Naive thymus-derived CD8-positive, alpha-beta T cell (primary cell): ENCODE results near the gene DDIT3. TPM values are rescaled to one million over a fixed set of nuclear protein-coding genes. Genes with fewer than 3 reads are reported as not detected.

Source experiments
- ATAC-seq, 2 donors: fragments of 150-1000 bp; cut with Tn5 transposase in 1 of 2; sonication (Bioruptor Pico), chemical (Tn5 transposase) in 1 of 2; 1 replicate in 1 of 2; 2 replicates in 1 of 2; pipeline ENCODE4 v1.10.0; 2021; ENCODE audit warnings: mild to moderate bottlenecking in 2 of 2, moderate library complexity in 2 of 2
- POLR2A ChIA-PET: fragments of 350-600 bp; sonication (Branson Sonifier 250); formaldehyde crosslinking; loops from one replicate; lab custom pipeline; 2021; ENCODE audit warnings: antibody characterized with exemption; lab: Charles Lee
- DNase-seq, 10 donors: peaks; one replicate each; pipeline versions ENCODE4 v3.0.0 to v3.0.0-alpha.2; 2020 to 2022
- H3K27ac Mint-ChIP-seq, 10 donors: one replicate each; pipeline ENCODE4 v1.8.0; 2020 to 2022; ENCODE audit warnings: mild to moderate bottlenecking in 10 of 10, mixed read lengths in 10 of 10, moderate library complexity in 4 of 10, inconsistent platforms in 1 of 10
- H3K27me3 Mint-ChIP-seq, 5 donors: one replicate each; pipeline ENCODE4 v1.8.0; 2021 to 2022; ENCODE audit warnings: mixed read lengths in 5 of 5
- H3K36me3 Mint-ChIP-seq, 3 donors: one replicate each; pipeline ENCODE4 v1.8.0; 2020 to 2022; ENCODE audit warnings: mixed read lengths in 3 of 3, mild to moderate bottlenecking in 2 of 3, inconsistent platforms in 1 of 3
- H3K4me1 Mint-ChIP-seq, 4 donors: one replicate each; pipeline ENCODE4 v1.8.0; 2021 to 2022; ENCODE audit warnings: mixed read lengths in 4 of 4
- H3K4me3 Mint-ChIP-seq, 10 donors: one replicate each; pipeline ENCODE4 v1.8.0; 2020 to 2022; ENCODE audit warnings: mild to moderate bottlenecking in 10 of 10, mixed read lengths in 10 of 10, moderate library complexity in 6 of 10, inconsistent platforms in 1 of 10
- H3K9me3 Mint-ChIP-seq, 9 donors: one replicate each; pipeline ENCODE4 v1.8.0; 2020 to 2022; ENCODE audit warnings: mixed read lengths in 9 of 9, mild to moderate bottlenecking in 3 of 9, inconsistent platforms in 1 of 9, moderate library complexity in 1 of 9
- polyA plus RNA-seq, 3 donors: library from polyadenylated mRNA; unstranded; fragments of 300-500 nt; fragmentation: Illumina TruSeq; gene quantifications; one replicate each; pipeline ENCODE4 v1.2.3, GENCODE V29; 2021
- total RNA-seq, 8 experiments: library from RNA in 2 of 8; stranded (reverse) in 2 of 8; gene quantifications; one replicate each; pipeline ENCODE4 v1.2.3 and lab custom pipeline; 2021 to 2026

The DDIT3 gene
- total and polyA plus RNA-seq, 5 experiments from 2014 or later, result 13.1 to 89.5 (median 18.7) TPM

DNA sequence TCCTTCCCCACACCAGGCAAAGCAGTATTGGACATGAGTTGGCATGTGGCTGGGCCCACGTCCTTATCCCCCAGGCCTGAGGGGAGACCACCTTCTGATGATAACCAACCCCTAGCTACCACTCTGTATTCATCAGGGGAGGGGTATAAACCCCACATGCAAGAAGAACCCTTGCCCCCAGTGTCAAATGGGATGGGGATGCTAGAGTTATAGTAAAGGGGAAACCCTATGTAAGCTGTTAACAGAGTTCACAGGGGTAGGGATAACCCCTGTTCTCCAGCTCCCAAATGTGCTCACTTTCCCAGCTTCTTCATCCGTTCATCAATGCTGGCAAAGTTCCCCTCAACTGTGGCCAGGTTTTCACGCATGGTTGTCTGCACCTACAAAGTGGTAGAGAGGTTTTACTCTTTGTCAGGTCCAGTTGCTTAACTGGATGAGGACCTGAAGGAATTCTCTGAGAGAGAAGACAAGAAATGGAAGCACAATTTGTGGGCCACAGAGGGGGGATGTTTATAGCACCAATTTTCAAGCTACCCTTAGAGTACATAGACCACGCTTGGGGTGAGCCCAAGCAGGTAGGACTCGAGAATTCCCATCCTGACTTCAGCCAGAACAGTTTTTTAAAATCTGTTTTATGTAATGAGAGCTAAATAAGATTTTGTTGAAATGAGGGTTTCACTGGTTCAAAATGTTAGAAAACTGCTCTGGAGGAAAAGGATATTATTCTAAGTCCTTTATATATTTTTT is 10.3 kb upstream of the DDIT3 start:
- Mint-ChIP-seq H3K4me1 (peaks cover 3 to 21% (median 8%) of the 10 kb centered on the region in 4 donors), H3K4me3 (no peak overlapping the region), H3K27me3 (no peaks in the 10 kb centered on the region), H3K9me3 (no peaks in the 10 kb centered on the region), H3K36me3 (peaks cover 0 to 80% (median 4%) of the 10 kb centered on the region in 3 donors), H3K27ac (peak overlapping the region in 4 of 10 donors; percentile 36 to 75 (median 59))
- ATAC-seq (no peak), DNase-seq (no peak)
- POLR2A ChIA-PET, result interaction anchor here (0.6 to 1.2 kb wide), 4 partner anchors 10 to 1486 kb away, joined by 3 to 5 read pairs (median 4); no protein-coding TSS in a partner anchor

DNA sequence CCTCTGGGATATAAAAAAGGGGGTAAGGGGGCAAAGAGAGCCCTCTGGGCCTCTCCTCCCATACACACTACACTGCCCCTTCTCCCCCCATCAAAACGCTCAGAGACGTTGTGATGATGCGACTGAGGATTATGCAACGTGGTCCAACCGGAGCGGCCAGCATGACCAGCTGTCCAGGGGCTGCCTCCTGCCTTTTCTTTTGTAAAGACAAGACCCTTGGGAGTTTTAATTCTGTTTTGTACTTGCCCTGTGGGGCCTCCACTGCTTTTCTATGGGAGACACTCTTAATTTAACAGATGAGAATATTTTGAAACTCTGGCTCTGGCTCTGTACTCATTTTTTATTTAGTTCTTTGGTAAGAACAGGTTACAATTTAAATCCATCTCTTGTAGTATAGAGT is 9.5 kb upstream of the DDIT3 start:
- Mint-ChIP-seq H3K36me3 (peaks cover 0 to 76% (median 3%) of the 10 kb centered on the region in 3 donors), H3K4me3 (no peak overlapping the region), H3K9me3 (no peaks in the 10 kb centered on the region), H3K27ac (peak overlapping the region in 5 of 10 donors; percentile 7 to 86 (median 75)), H3K27me3 (no peaks in the 10 kb centered on the region), H3K4me1 (peaks cover 7 to 28% (median 11%) of the 10 kb centered on the region in 4 donors)
- ATAC-seq (no peak), DNase-seq (no peak)
- POLR2A ChIA-PET, result interaction anchor here (0.6 to 1.2 kb wide), 2 partner anchors 49 to 1485 kb away, joined by 4 to 5 read pairs; no protein-coding TSS in a partner anchor

DNA sequence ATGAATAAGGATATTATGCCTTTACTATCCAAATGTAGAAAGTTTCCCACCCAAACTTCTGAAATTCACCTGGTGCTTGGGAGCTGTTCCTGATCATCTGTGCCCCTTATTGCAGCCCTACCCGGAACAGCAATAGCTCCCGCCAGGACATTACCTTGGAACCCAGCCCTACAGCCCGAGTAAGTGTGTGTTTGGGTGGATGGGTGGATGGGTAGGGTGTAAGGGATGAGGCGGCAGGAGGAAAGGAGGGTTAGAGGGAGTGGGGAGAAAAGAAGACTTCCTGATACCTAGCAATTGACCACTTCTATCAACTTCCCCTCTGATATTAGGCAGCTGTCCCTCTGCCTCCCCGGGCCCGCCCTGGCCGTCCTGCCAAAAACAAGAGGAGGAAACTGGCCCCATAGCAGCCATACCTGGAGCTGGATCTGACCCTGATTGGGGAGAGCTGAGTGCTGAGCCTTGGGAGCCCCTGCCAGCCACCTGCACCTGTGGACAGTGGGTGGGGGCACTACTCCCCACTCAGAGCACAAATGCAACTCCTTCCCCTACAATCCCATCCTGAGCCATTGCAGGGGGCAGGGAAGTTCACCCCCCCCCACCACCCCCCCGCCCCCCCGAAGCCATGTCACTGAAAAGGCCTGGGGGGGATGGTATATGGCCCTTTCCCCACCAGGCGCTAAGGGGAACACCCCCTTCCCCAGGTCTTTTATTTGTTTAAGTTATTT is 8.7 kb upstream of the DDIT3 start:
- POLR2A ChIA-PET, result interaction anchor here (0.9 to 1.3 kb wide), 3 partner anchors 8 to 70 kb away, joined by 4 to 6 read pairs (median 4); partner anchors contain the start of gene DDIT3
- H3K27ac Mint-ChIP-seq, result peak overlapping the region in 6 of 10 donors; percentile 28 to 86 (median 70)
- H3K4me3 Mint-ChIP-seq, result no peak overlapping the region
- H3K9me3 Mint-ChIP-seq, result no peaks in the 10 kb centered on the region
- H3K4me1 Mint-ChIP-seq, result peaks cover 13 to 37% (median 19%) of the 10 kb centered on the region in 4 donors
- H3K36me3 Mint-ChIP-seq, result peaks cover 0 to 71% (median 0%) of the 10 kb centered on the region in 3 donors
- H3K27me3 Mint-ChIP-seq, result no peaks in the 10 kb centered on the region
- DNase-seq, result no peak
- ATAC-seq, result no peak

DNA sequence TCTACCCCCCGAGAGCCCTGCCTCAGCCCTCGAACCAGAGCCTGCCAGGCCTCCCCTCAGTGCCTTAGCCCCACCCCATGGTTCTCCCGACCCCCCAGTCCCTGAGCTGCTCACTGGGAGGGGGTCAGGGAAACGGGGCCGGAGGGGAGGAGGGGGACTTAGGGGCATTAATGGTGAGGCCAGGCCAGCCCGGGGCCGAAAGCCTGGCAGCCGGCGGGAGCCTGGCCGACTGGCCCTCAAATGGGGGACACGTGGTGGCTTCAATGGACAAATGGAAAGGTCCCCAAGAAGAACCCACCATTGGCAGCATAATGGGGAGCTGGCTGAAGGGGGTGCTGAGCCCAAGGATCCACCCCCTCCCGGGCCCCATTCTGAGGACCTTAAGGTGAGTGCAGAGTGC is 7.9 kb upstream of the DDIT3 start:
- no peak overlapping the region for H3K4me3 Mint-ChIP-seq
- H3K27ac Mint-ChIP-seq, result peak overlapping the region in 2 of 10 donors; percentile 58 to 65
- no peaks in the 10 kb centered on the region for H3K27me3 Mint-ChIP-seq
- peaks cover 17 to 45% (median 27%) of the 10 kb centered on the region in 4 donors for H3K4me1 Mint-ChIP-seq
- ATAC-seq (no peak), DNase-seq (no peak)
- peaks cover 0 to 63% (median 0%) of the 10 kb centered on the region in 3 donors for H3K36me3 Mint-ChIP-seq
- POLR2A ChIA-PET, result interaction anchor here (0.9 to 1.3 kb wide), 3 partner anchors 8 to 69 kb away, joined by 4 to 6 read pairs (median 4); partner anchors contain the start of gene DDIT3
- no peaks in the 10 kb centered on the region for H3K9me3 Mint-ChIP-seq

DNA sequence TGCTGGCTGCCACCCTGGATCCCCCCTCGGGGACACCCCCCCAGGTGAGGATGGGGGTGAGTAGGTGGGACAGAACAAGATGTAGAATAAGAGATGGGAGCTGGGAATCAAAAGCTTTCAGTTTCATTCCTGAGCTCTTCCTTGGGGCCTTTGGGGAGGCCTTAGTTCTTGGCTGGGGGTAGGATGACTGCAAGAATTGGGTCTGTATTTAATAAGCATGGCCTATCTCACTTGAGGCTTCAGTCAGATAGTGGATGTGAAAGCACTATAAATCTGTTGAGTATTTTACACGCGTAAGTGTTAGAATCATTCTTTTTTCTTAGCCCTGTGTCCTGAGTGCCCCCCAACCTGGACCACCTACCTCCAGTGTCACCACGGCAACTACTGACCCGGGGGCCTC is 6.9 kb upstream of the DDIT3 start:
- peak overlapping the region in 4 of 10 donors; percentile 11 to 52 (median 46) for H3K27ac Mint-ChIP-seq
- ATAC-seq, result no peak

DNA sequence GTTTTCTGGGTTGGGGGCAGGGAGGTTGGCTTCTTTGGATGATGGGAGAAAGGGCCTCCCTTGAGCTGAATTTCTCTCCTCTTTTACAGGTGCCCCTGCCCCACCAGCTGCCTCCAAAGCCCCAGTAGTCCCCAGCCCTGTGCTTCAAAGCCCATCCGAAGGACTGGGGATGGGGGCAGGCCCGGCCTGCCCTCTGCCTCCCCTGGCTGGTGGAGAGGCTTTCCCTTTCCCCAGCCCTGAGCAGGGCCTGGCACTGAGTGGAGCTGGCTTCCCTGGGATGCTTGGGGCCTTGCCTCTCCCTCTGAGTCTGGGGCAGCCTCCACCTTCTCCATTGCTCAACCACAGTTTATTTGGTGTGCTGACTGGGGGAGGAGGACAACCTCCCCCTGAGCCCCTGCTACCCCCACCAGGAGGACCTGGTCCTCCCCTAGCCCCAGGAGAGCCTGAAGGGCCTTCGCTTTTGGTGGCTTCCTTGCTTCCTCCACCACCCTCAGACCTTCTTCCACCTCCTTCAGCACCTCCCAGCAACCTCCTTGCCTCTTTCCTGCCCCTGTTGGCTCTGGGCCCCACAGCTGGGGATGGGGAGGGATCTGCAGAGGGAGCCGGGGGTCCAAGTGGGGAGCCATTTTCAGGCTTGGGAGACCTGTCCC is 6.3 kb upstream of the DDIT3 start:
- Mint-ChIP-seq H3K36me3 (peaks cover 0 to 47% (median 0%) of the 10 kb centered on the region in 3 donors), H3K9me3 (no peaks in the 10 kb centered on the region), H3K27ac (peak overlapping the region in 3 of 10 donors; percentile 5 to 45 (median 11)), H3K4me3 (no peak overlapping the region), H3K27me3 (peaks cover 0 to 2% (median 0%) of the 10 kb centered on the region in 5 donors), H3K4me1 (peaks cover 25 to 56% (median 35%) of the 10 kb centered on the region in 4 donors)
- no peak for ATAC-seq
- POLR2A ChIA-PET, result interaction anchor here (0.5 to 1.6 kb wide), 6 partner anchors 11 to 1695 kb away, joined by 3 to 6 read pairs (median 4); partner anchors contain the start of gene ARHGAP9
- DNase-seq, result no peak

More for the DNA sequence above, 6.9 kb upstream of the DDIT3 start:
- Mint-ChIP-seq H3K9me3 (no peaks in the 10 kb centered on the region), H3K27me3 (no peaks in the 10 kb centered on the region), H3K36me3 (peaks cover 0 to 53% (median 0%) of the 10 kb centered on the region in 3 donors), H3K4me3 (no peak overlapping the region), H3K4me1 (peaks cover 19 to 50% (median 29%) of the 10 kb centered on the region in 4 donors)
- POLR2A ChIA-PET, result interaction anchor here (0.6 to 1.6 kb wide), 4 partner anchors 10 to 1695 kb away, joined by 3 to 4 read pairs (median 4); partner anchors contain the start of gene ARHGAP9
- no peak for DNase-seq

DNA sequence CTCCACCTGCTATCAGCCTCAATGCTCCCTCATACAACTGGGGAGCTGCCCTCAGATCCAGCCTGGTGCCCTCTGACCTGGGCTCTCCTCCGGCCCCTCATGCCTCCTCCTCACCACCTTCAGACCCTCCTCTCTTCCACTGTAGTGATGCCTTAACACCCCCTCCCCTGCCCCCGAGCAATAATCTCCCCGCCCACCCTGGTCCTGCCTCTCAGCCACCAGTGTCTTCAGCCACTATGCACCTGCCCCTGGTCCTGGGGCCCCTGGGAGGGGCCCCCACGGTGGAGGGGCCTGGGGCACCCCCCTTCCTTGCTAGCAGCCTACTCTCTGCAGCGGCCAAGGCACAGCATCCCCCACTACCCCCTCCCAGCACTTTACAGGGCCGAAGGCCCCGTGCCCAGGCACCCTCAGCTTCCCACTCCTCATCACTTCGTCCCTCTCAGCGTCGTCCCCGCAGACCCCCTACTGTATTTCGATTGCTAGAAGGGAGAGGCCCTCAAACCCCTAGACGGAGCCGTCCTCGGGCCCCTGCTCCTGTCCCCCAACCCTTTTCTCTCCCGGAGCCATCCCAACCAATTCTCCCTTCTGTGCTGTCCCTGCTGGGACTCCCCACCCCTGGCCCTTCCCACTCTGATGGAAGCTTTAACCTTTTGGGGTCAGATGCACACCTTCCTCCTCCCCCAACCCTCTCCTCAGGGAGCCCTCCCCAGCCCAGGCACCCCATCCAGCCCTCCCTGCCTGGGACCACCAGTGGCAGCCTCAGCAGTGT is 5.5 kb upstream of the DDIT3 start:
- peaks cover 0 to 41% (median 0%) of the 10 kb centered on the region in 3 donors for H3K36me3 Mint-ChIP-seq
- H3K4me3 Mint-ChIP-seq, result no peak overlapping the region
- peak overlapping the region in 4 of 10 donors; percentile 13 to 52 (median 46) for H3K27ac Mint-ChIP-seq
- ATAC-seq (no peak), DNase-seq (no peak)
- POLR2A ChIA-PET, result interaction anchor here (0.5 to 1.6 kb wide), 4 partner anchors 11 to 63 kb away, joined by 3 to 6 read pairs (median 4); no protein-coding TSS in a partner anchor
- peaks cover 0 to 2% (median 0%) of the 10 kb centered on the region in 5 donors for H3K27me3 Mint-ChIP-seq
- no peaks in the 10 kb centered on the region for H3K9me3 Mint-ChIP-seq
- H3K4me1 Mint-ChIP-seq, result peaks cover 27 to 64% (median 43%) of the 10 kb centered on the region in 4 donors

DNA sequence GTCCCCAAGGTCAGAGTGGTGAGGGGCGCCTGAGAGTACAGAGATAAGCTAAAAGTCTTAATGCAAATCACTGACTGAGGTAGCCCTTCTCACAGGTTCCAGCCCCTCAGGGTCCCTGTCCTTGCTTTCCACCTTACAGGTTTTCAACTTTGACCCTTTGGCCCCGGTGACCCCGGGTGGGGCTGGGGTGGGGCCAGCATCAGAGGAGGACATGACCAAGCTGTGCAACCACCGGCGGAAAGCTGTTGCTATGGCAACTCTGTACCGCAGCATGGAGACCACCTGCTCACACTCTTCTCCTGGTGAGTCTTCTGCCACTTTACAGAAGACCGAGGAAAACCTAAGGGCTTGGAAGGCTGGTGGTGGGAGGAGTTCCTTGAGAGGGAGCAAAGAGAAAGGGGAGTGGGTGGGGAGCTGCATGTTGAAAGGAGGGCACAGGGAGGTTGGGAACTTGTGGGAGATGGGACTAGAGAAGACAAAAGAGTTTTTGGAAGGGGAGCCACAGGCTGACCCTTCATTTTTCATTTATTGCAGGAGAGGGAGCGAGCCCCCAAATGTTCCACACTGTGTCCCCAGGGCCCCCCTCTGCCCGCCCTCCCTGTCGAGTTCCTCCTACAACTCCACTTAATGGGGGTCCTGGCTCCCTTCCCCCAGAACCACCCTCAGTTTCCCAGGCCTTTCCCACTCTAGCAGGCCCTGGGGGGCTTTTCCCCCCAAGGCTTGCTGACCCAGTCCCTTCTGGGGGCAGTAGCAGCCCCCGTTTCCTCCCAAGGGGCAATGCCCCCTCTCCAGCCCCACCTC is 4.7 kb upstream of the DDIT3 start:
- peak overlapping the region; percentile 13 to 97 (median 92) for H3K27ac Mint-ChIP-seq
- peaks cover 0 to 35% (median 0%) of the 10 kb centered on the region in 3 donors for H3K36me3 Mint-ChIP-seq
- H3K4me1 Mint-ChIP-seq, result peaks cover 30 to 70% (median 46%) of the 10 kb centered on the region in 4 donors
- ATAC-seq, result no peak
- DNase-seq, result no peak
- POLR2A ChIA-PET, result interaction anchor here (0.5 to 2.0 kb wide), 9 partner anchors 9 to 80 kb away, joined by 3 to 10 read pairs (median 4); partner anchors contain the start of genes ARHGAP9, DTX3 and PIP4K2C
- no peaks in the 10 kb centered on the region for H3K9me3 Mint-ChIP-seq
- H3K4me3 Mint-ChIP-seq, result peak overlapping the region in 7 of 10 donors; percentile 90 to 97 (median 95)
- H3K27me3 Mint-ChIP-seq, result peaks cover 0 to 2% (median 0%) of the 10 kb centered on the region in 5 donors

DNA sequence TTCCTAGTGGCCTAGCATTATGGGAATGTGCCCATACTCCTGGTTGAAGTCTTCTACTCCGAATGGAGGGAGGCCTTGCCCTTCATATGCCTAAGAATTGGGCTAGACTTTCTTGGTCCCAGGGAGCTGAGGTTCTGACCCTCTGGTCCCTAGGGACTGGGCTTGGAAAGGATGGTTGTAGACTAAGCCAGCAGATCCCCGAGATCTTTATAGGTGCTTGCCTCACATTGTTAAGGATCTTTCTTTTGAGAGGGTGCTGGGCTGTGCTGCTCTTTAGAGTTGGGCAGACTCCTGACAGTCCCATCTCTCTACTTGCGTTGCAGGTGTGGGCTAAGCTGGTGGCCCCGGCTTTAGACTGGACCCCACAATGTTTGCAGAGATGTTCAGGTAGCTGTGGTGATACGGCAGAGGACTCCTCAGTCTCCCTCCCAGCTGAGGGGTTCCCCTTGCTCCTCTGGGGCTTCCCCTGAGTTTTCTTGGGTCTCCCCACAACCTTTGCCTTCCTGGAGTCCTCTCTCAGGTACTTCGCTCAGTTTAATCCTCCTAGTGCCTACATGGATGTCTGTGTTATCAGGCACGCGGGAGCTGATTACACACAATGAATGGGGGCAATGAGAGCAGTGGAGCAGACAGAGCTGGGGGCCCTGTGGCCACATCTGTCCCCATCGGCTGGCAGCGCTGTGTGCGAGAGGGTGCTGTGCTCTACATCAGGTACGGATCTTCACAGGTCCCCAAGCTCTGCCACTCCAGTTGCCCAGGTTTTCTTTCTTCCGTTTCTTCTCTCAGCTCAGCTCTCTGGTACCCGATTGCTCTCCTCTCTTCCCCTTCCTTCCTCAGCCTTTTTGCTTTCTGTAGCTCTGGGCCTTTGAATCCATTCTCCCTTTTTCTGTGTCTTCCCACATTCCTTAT is 3.6 kb upstream of the DDIT3 start:
- DNase-seq (peak in 4 of 10 donors; percentile 11 to 31 (median 26)), ATAC-seq (no peak)
- Mint-ChIP-seq H3K27me3 (peaks cover 0 to 2% (median 0%) of the 10 kb centered on the region in 5 donors), H3K27ac (peak overlapping the region; percentile 39 to 97 (median 92)), H3K4me1 (peaks cover 33 to 73% (median 51%) of the 10 kb centered on the region in 4 donors), H3K4me3 (peak overlapping the region; percentile 89 to 97 (median 92)), H3K36me3 (peaks cover 0 to 30% (median 4%) of the 10 kb centered on the region in 3 donors), H3K9me3 (no peaks in the 10 kb centered on the region)
- POLR2A ChIA-PET, result interaction anchor here (0.7 to 2.0 kb wide), 12 partner anchors 8 to 81 kb away, joined by 3 to 10 read pairs (median 4); partner anchors contain the start of genes ARHGAP9, DTX3 and PIP4K2C
